Measurements from ENCODE around the gene C19orf33. TPM values are rescaled to one million over a fixed set of nuclear protein-coding genes. Genes with fewer than 3 reads are reported as not detected.

C19orf33 gene
- total and polyA plus RNA-seq, 2 donors = 4.9 to 93.6 TPM

DNA sequence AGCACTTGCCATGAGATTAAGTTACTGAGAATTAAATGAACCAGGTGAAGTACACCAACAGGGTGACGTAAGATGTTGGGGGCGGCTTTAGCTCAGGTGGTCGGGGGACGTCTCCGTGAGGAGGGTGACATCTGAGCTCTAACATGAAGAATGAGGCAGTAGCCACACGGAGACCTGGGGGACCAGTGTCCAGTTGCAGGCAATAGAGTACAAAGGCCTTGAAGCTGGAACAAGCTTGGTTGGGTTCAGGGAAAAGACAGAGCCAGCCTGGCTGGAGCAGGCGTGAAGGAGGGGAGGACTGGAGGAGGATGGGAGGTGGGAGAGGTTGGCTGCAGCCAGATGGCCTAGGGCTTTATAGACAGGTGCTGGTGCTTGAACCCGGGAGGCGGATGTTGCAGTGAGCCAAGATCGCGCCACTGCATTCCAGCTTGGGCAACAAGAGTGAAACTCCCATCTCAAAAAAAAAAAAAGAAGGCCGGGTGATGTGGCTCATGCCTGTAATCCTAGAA is 38.1 kb upstream of the C19orf33 start:
- H3K27me3 ChIP-seq (ENCODE audit: control insufficient read depth in 2 of 2, insufficient read depth in 1 of 2, low read length in 1 of 2) = peaks cover 0 to 7% of the 10 kb centered on the region in 2 donors
- DNase-seq (ENCODE audit: low read depth in 6 of 9, low spot score in 9 of 9) = no peak
- H3K4me3 ChIP-seq (ENCODE audit: low read length in 2 of 2) = peak overlapping the region in 1 of 2 donors; percentile 59
- peak overlapping the region; percentile 70 to 85 for H3K27ac ChIP-seq (ENCODE audit: low read depth in 1 of 2, low read length in 1 of 2)
- H3K9me3 ChIP-seq (ENCODE audit: control insufficient read depth in 2 of 2, insufficient read depth in 1 of 2, low read length in 1 of 2) = no peaks in the 10 kb centered on the region
- peaks cover 23 to 28% of the 10 kb centered on the region in 2 donors for H3K4me1 ChIP-seq (ENCODE audit: control insufficient read depth in 2 of 2, insufficient read depth in 2 of 2, low read length in 2 of 2)
- H3K36me3 ChIP-seq (ENCODE audit: control insufficient read depth in 2 of 2, insufficient read depth in 2 of 2, low read length in 1 of 2) = no peaks in the 10 kb centered on the region
- WGBS = 91% methylated on average over 12 of the region's 12 CpGs

DNA sequence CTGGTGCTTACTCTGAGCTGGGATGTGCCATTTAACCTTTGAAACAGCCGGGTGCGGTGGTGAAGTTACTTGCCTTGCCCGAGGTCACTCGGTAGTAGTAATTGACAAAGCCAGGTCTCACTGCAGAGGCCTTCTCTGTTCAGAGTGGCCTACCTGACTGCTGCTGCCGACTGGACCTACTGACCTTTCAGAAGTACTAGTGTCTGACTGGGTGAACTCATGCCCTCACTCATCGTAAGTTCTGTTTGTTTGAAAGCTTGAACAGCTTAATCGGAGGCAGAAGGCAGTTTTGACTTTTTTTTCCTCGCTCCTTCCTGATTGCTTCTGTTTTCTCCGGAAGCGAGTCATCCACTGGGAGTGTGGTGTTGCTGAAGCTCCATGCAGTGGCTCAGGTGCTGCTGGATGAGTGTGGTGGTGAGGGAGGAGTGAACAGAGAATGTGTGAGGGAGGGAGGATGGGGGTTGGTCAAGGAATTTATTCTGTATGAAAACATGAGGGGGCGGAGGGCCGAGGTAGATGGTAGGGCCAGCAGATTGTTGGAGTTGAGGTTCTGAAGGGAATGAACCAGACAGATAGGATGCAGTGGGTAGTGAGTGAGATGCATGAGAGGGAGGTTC is 37.0 kb upstream of the C19orf33 start:
- no peak overlapping the region for H3K4me3 ChIP-seq (ENCODE audit: low read length in 2 of 2)
- peaks cover 23 to 28% of the 10 kb centered on the region in 2 donors for H3K4me1 ChIP-seq (ENCODE audit: control insufficient read depth in 2 of 2, insufficient read depth in 2 of 2, low read length in 2 of 2)
- H3K27me3 ChIP-seq (ENCODE audit: control insufficient read depth in 2 of 2, insufficient read depth in 1 of 2, low read length in 1 of 2) = peaks cover 0 to 7% of the 10 kb centered on the region in 2 donors
- no peak overlapping the region for H3K27ac ChIP-seq (ENCODE audit: low read depth in 1 of 2, low read length in 1 of 2)
- no peaks in the 10 kb centered on the region for H3K9me3 ChIP-seq (ENCODE audit: control insufficient read depth in 2 of 2, insufficient read depth in 1 of 2, low read length in 1 of 2)
- H3K36me3 ChIP-seq (ENCODE audit: control insufficient read depth in 2 of 2, insufficient read depth in 2 of 2, low read length in 1 of 2) = no peaks in the 10 kb centered on the region
- no peak for DNase-seq (ENCODE audit: low read depth in 6 of 9, low spot score in 9 of 9)
- 93% methylated on average over 12 of the region's 12 CpGs for WGBS

- WGBS = 88% methylated on average over 12 of the region's 12 CpGs
- Histone ChIP-seq H3K9me3 (ENCODE audit: control insufficient read depth in 2 of 2, insufficient read depth in 1 of 2, low read length in 1 of 2) (no peaks in the 10 kb centered on the region), H3K4me1 (ENCODE audit: control insufficient read depth in 2 of 2, insufficient read depth in 2 of 2, low read length in 2 of 2) (peaks cover 23 to 28% of the 10 kb centered on the region in 2 donors), H3K36me3 (ENCODE audit: control insufficient read depth in 2 of 2, insufficient read depth in 2 of 2, low read length in 1 of 2) (no peaks in the 10 kb centered on the region), H3K27ac (ENCODE audit: low read depth in 1 of 2, low read length in 1 of 2) (peak overlapping the region; percentile 12 to 66), H3K4me3 (ENCODE audit: low read length in 2 of 2) (no peak overlapping the region), H3K27me3 (ENCODE audit: control insufficient read depth in 2 of 2, insufficient read depth in 1 of 2, low read length in 1 of 2) (peaks cover 0 to 7% of the 10 kb centered on the region in 2 donors)
- DNase-seq (ENCODE audit: low read depth in 6 of 9, low spot score in 9 of 9) = no peak
These were observed 36.1 kb upstream of the C19orf33 start for GRCh38 chr19:38267761-38268483.

DNA sequence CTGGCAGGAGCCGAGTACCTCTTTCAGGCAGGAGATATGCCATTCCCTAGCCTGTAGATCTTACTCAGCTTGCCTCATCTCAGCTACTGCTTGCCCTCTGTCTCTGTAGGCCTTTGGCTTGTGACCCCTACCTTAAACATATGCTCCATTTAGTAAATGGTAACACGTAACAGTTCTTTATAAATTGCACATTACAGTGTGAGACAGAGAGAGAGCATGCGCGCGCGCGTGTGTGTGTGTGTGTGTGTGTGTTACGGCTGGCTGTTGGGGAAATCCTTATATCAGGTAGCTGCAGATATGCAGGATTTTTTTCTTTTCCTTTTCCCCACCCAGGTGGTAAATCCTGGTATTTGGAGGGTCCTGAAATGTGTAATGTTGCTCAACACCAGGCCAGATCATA is 35.5 kb upstream of the C19orf33 start:
- Histone ChIP-seq H3K27me3 (ENCODE audit: control insufficient read depth in 2 of 2, insufficient read depth in 1 of 2, low read length in 1 of 2) (peaks cover 0 to 7% of the 10 kb centered on the region in 2 donors), H3K4me1 (ENCODE audit: control insufficient read depth in 2 of 2, insufficient read depth in 2 of 2, low read length in 2 of 2) (peaks cover 23 to 26% of the 10 kb centered on the region in 2 donors), H3K9me3 (ENCODE audit: control insufficient read depth in 2 of 2, insufficient read depth in 1 of 2, low read length in 1 of 2) (no peaks in the 10 kb centered on the region), H3K36me3 (ENCODE audit: control insufficient read depth in 2 of 2, insufficient read depth in 2 of 2, low read length in 1 of 2) (no peaks in the 10 kb centered on the region), H3K4me3 (ENCODE audit: low read length in 2 of 2) (no peak overlapping the region), H3K27ac (ENCODE audit: low read depth in 1 of 2, low read length in 1 of 2) (peak overlapping the region in 1 of 2 donors; percentile 66)
- 95% methylated on average over 8 of the region's 8 CpGs for WGBS
- DNase-seq (ENCODE audit: low read depth in 6 of 9, low spot score in 9 of 9) = no peak

DNA sequence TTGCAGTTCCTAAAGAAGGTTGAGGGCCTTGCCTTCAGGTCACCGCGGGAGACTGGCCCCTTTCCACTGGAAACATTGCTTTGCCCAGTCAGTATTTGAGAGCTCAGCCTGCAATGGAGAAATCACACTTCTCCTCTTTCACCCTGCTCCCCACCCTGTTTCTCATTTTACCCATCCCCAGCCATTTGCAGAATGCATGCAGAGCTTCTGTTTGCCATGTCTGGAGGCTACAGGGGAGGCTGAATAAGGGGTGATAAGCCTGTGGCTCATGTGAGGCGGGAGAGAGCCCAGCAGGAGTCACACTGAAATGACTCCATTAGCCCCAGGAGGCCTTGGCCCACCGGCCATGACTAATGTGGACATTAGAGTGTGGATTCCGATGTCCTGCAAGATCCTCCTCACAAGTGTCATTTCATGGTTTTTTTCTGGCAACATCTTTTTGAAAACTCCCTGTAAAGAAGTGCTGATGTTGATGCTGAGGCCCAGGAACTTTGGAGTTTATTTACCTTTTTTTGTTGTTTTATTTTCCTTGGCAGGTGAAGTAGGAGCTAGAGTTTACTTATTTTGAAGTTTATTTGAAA is 33.4 kb upstream of the C19orf33 start:
- 93% methylated on average over 5 of the region's 5 CpGs for WGBS
- H3K27ac ChIP-seq (ENCODE audit: low read depth in 1 of 2, low read length in 1 of 2) = no peak overlapping the region
- H3K4me3 ChIP-seq (ENCODE audit: low read length in 2 of 2) = no peak overlapping the region
- H3K36me3 ChIP-seq (ENCODE audit: control insufficient read depth in 2 of 2, insufficient read depth in 2 of 2, low read length in 1 of 2) = no peaks in the 10 kb centered on the region
- no peaks in the 10 kb centered on the region for H3K27me3 ChIP-seq (ENCODE audit: control insufficient read depth in 2 of 2, insufficient read depth in 1 of 2, low read length in 1 of 2)
- DNase-seq (ENCODE audit: low read depth in 6 of 9, low spot score in 9 of 9) = no peak
- H3K4me1 ChIP-seq (ENCODE audit: control insufficient read depth in 2 of 2, insufficient read depth in 2 of 2, low read length in 2 of 2) = peaks cover 4 to 11% of the 10 kb centered on the region in 2 donors
- H3K9me3 ChIP-seq (ENCODE audit: control insufficient read depth in 2 of 2, insufficient read depth in 1 of 2, low read length in 1 of 2) = no peaks in the 10 kb centered on the region

DNA sequence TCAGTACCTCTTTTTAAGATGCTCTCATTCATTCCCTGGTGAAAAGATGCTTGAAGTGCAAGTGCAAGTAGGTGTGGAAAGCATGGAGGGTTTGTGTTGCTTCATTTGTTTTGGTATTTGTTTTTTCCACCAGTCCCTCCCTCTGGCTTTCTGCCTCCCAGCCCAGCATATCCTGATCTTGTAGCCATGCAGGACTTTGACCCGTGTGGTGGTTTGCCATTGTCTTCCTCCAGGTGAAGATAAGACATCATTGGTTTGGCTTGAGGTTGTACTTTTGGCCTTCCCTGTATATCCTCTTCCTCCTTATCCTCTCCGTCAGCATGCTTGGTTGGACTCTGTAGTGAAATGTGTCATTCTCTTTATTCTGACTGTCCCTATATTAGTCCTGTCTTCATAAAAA is 30.6 kb upstream of the C19orf33 start:
- Histone ChIP-seq H3K27ac (ENCODE audit: low read depth in 1 of 2, low read length in 1 of 2) (no peak overlapping the region), H3K9me3 (ENCODE audit: control insufficient read depth in 2 of 2, insufficient read depth in 1 of 2, low read length in 1 of 2) (no peaks in the 10 kb centered on the region), H3K4me1 (ENCODE audit: control insufficient read depth in 2 of 2, insufficient read depth in 2 of 2, low read length in 2 of 2) (peaks cover 0 to 4% of the 10 kb centered on the region in 2 donors), H3K4me3 (ENCODE audit: low read length in 2 of 2) (no peak overlapping the region), H3K27me3 (ENCODE audit: control insufficient read depth in 2 of 2, insufficient read depth in 1 of 2, low read length in 1 of 2) (no peaks in the 10 kb centered on the region), H3K36me3 (ENCODE audit: control insufficient read depth in 2 of 2, insufficient read depth in 2 of 2, low read length in 1 of 2) (no peaks in the 10 kb centered on the region)
- no peak for DNase-seq (ENCODE audit: low read depth in 6 of 9, low spot score in 9 of 9)
- 95% methylated on average over 2 of the region's 2 CpGs for WGBS

- WGBS = 92% methylated on average over 9 of the region's 9 CpGs
- Histone ChIP-seq H3K4me3 (ENCODE audit: low read length in 2 of 2) (no peak overlapping the region), H3K27me3 (ENCODE audit: control insufficient read depth in 2 of 2, insufficient read depth in 1 of 2, low read length in 1 of 2) (no peaks in the 10 kb centered on the region), H3K4me1 (ENCODE audit: control insufficient read depth in 2 of 2, insufficient read depth in 2 of 2, low read length in 2 of 2) (peaks cover 0 to 4% of the 10 kb centered on the region in 2 donors), H3K36me3 (ENCODE audit: control insufficient read depth in 2 of 2, insufficient read depth in 2 of 2, low read length in 1 of 2) (no peaks in the 10 kb centered on the region), H3K27ac (ENCODE audit: low read depth in 1 of 2, low read length in 1 of 2) (no peak overlapping the region), H3K9me3 (ENCODE audit: control insufficient read depth in 2 of 2, insufficient read depth in 1 of 2, low read length in 1 of 2) (no peaks in the 10 kb centered on the region)
- no peak for DNase-seq (ENCODE audit: low read depth in 6 of 9, low spot score in 9 of 9)
These were observed 29.3 kb upstream of the C19orf33 start for GRCh38 chr19:38274739-38275138.

DNA sequence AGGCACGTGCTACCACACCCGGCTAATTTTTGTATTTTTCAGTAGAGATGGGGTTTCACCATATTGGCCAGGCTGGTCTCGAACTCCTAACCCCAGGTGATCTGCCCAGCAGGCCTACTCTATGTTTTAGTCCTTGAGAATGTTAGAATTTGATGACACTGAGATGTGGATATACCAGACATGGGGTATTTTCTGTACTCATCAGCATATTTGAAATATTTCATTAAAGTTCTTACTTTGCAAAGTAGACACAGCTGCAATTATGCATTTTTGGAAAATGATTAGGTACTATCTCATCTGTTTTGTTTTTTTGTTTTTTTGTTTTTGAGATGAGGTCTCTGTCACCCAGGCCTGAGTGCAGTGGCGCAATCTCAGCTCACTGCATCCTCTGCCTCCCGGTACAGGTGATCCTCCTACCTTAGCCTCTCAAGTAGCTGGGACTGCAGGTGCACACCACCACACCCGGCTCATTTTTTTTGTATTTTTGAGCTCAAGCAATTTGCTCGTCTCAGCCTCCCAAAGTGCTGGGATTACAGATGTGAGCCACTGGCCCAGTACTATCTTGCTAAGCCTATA is 27.0 kb upstream of the C19orf33 start:
- Histone ChIP-seq H3K27me3 (ENCODE audit: control insufficient read depth in 2 of 2, insufficient read depth in 1 of 2, low read length in 1 of 2) (no peaks in the 10 kb centered on the region), H3K4me1 (ENCODE audit: control insufficient read depth in 2 of 2, insufficient read depth in 2 of 2, low read length in 2 of 2) (peaks cover 0 to 3% of the 10 kb centered on the region in 2 donors), H3K36me3 (ENCODE audit: control insufficient read depth in 2 of 2, insufficient read depth in 2 of 2, low read length in 1 of 2) (no peaks in the 10 kb centered on the region), H3K4me3 (ENCODE audit: low read length in 2 of 2) (no peak overlapping the region), H3K9me3 (ENCODE audit: control insufficient read depth in 2 of 2, insufficient read depth in 1 of 2, low read length in 1 of 2) (no peaks in the 10 kb centered on the region), H3K27ac (ENCODE audit: low read depth in 1 of 2, low read length in 1 of 2) (no peak overlapping the region)
- WGBS = 95% methylated on average over 7 of the region's 7 CpGs
- no peak for DNase-seq (ENCODE audit: low read depth in 6 of 9, low spot score in 9 of 9)

GRCh38 chr19:38277549-38277948 is 26.5 kb upstream of the C19orf33 start:
- DNase-seq (ENCODE audit: low read depth in 6 of 9, low spot score in 9 of 9) = no peak
- no peaks in the 10 kb centered on the region for H3K36me3 ChIP-seq (ENCODE audit: control insufficient read depth in 2 of 2, insufficient read depth in 2 of 2, low read length in 1 of 2)
- H3K9me3 ChIP-seq (ENCODE audit: control insufficient read depth in 2 of 2, insufficient read depth in 1 of 2, low read length in 1 of 2) = no peaks in the 10 kb centered on the region
- peaks cover 0 to 8% of the 10 kb centered on the region in 2 donors for H3K4me1 ChIP-seq (ENCODE audit: control insufficient read depth in 2 of 2, insufficient read depth in 2 of 2, low read length in 2 of 2)
- H3K4me3 ChIP-seq (ENCODE audit: low read length in 2 of 2) = no peak overlapping the region
- H3K27me3 ChIP-seq (ENCODE audit: control insufficient read depth in 2 of 2, insufficient read depth in 1 of 2, low read length in 1 of 2) = no peaks in the 10 kb centered on the region
- H3K27ac ChIP-seq (ENCODE audit: low read depth in 1 of 2, low read length in 1 of 2) = no peak overlapping the region
- WGBS = 91% methylated on average over 5 of the region's 5 CpGs

Measured in thymus (tissue), 11 donors.